ENCODE data around the gene SPSB1.

SPSB1 gene

GRCh38 chr1:9416918-9417500 is 124.3 kb downstream of the SPSB1 start:
- H3K27ac Mint-ChIP-seq = no peak overlapping the region
- H3K9me3 Mint-ChIP-seq (ENCODE audit: low read depth) = no peaks in the 10 kb centered on the region
- no peaks in the 10 kb centered on the region for H3K36me3 Mint-ChIP-seq
- H3K27me3 Mint-ChIP-seq = peaks cover 1% of the 10 kb centered on the region
- H3K4me1 Mint-ChIP-seq (ENCODE audit: low read depth) = peaks cover 51% of the 10 kb centered on the region
- H3K4me3 Mint-ChIP-seq = no peak overlapping the region

- no peak overlapping the region for H3K4me3 Mint-ChIP-seq
- no peaks in the 10 kb centered on the region for H3K36me3 Mint-ChIP-seq
- peaks cover 1% of the 10 kb centered on the region for H3K27me3 Mint-ChIP-seq
- no peak overlapping the region for H3K27ac Mint-ChIP-seq
- peaks cover 47% of the 10 kb centered on the region for H3K4me1 Mint-ChIP-seq (ENCODE audit: low read depth)
- no peaks in the 10 kb centered on the region for H3K9me3 Mint-ChIP-seq (ENCODE audit: low read depth)
Observed at GRCh38 chr1:9417695-9418094, 125.0 kb downstream of the SPSB1 start.

GRCh38 chr1:9418851-9419250 is 126.2 kb downstream of the SPSB1 start:
- H3K9me3 Mint-ChIP-seq (ENCODE audit: low read depth) = no peaks in the 10 kb centered on the region
- peak overlapping the region; percentile 22 for H3K27ac Mint-ChIP-seq
- peaks cover 36% of the 10 kb centered on the region for H3K4me1 Mint-ChIP-seq (ENCODE audit: low read depth)
- H3K27me3 Mint-ChIP-seq = peaks cover 1% of the 10 kb centered on the region
- no peaks in the 10 kb centered on the region for H3K36me3 Mint-ChIP-seq
- no peak overlapping the region for H3K4me3 Mint-ChIP-seq
